HepG2 (cell line): Measurements from ENCODE around the gene CCDC183. TPM values are rescaled to one million over a fixed set of nuclear protein-coding genes. Genes with fewer than 3 reads are reported as not detected.

Experiments used
- ARID5B ChIP-seq: IDR thresholded peaks from 2 replicates; pipeline ENCODE4 v1.4.0; 2020; ENCODE audit warnings: mild to moderate bottlenecking, missing genetic modification reagents
- HDAC2 ChIP-seq: sonication (generic); formaldehyde crosslinking; IDR thresholded peaks from 2 replicates; pipeline ENCODE4 v1.4.0; 2020; ENCODE audit warnings: missing genetic modification reagents
- HOXA7 ChIP-seq: sonication (generic); formaldehyde crosslinking; IDR thresholded peaks from 2 replicates; pipeline ENCODE4 v1.8.1; 2022; ENCODE audit warnings: mild to moderate bottlenecking, missing genetic modification reagents, moderate library complexity
- HOXA9 ChIP-seq: sonication (generic); formaldehyde crosslinking; IDR thresholded peaks from 2 replicates; pipeline ENCODE4 v1.8.1; 2022; ENCODE audit warnings: missing genetic modification reagents, mild to moderate bottlenecking, moderate library complexity, borderline replicate concordance
- KDM5B ChIP-seq: sonication (generic); formaldehyde crosslinking; IDR thresholded peaks from 2 replicates; pipeline ENCODE4 v1.4.0; 2020; ENCODE audit warnings: missing genetic modification reagents, mild to moderate bottlenecking, borderline replicate concordance
- MTA1 ChIP-seq: sonication (generic); formaldehyde crosslinking; IDR thresholded peaks from 2 replicates; pipeline ENCODE4 v1.4.0; 2020; ENCODE audit warnings: missing genetic modification reagents, mild to moderate bottlenecking, borderline replicate concordance
- NFATC3 ChIP-seq: sonication (generic); formaldehyde crosslinking; IDR thresholded peaks from 2 replicates; pipeline ENCODE4 v1.5.1; 2020; ENCODE audit warnings: mild to moderate bottlenecking, missing genetic modification reagents
- REL ChIP-seq: sonication (generic); formaldehyde crosslinking; conservative IDR thresholded peaks from 2 replicates; pipeline ENCODE4 v1.8.0; 2022; ENCODE audit warnings: mild to moderate bottlenecking, missing genetic modification reagents, moderate library complexity
- REPIN1 ChIP-seq: sonication (generic); formaldehyde crosslinking; IDR thresholded peaks from 2 replicates; pipeline ENCODE4 v1.8.0; 2022; ENCODE audit warnings: missing genetic modification reagents, low read depth, mild to moderate bottlenecking, borderline replicate concordance
- RNF2 ChIP-seq: fragments of 450-650 bp; conservative IDR thresholded peaks from 2 replicates; pipeline ENCODE4 v1.6.1; 2016; ENCODE audit warnings: low read depth
- RXRB ChIP-seq: IDR thresholded peaks from 2 replicates; pipeline ENCODE4 v1.6.1; 2016; ENCODE audit warnings: borderline replicate concordance, missing genetic modification reagents, missing compliant biosample characterization
- SOX13 ChIP-seq, 3 experiments: fragments of 450-650 bp in 1 of 3; sonication (generic) in 1 of 3; formaldehyde crosslinking in 1 of 3; IDR thresholded peaks in 2 of 3; conservative IDR thresholded peaks in 1 of 3; 2 replicates each; pipeline versions ENCODE4 v1.5.0 to v1.6.1; 2016 to 2020; ENCODE audit warnings: antibody characterized with exemption in 1 of 3, mild to moderate bottlenecking in 1 of 3, missing compliant biosample characterization in 1 of 3, missing genetic modification reagents in 1 of 3, moderate library complexity in 1 of 3
- SP5 ChIP-seq: IDR thresholded peaks from 2 replicates; pipeline ENCODE4 v1.6.1; 2016; ENCODE audit warnings: low read depth, borderline replicate concordance
- ZBTB1 ChIP-seq: sonication (generic); formaldehyde crosslinking; IDR thresholded peaks from 2 replicates; pipeline ENCODE4 v1.4.0; 2020; ENCODE audit warnings: missing genetic modification reagents, borderline replicate concordance
- ZFP36L1 ChIP-seq: sonication (generic); formaldehyde crosslinking; IDR thresholded peaks from 2 replicates; pipeline ENCODE4 v1.8.0; 2022; ENCODE audit warnings: mild to moderate bottlenecking, missing genetic modification reagents, moderate library complexity
- ZFYVE20 ChIP-seq: sonication (generic); formaldehyde crosslinking; IDR thresholded peaks from 2 replicates; pipeline ENCODE4 v1.8.0; 2023; ENCODE audit warnings: low read depth, mild to moderate bottlenecking, moderate library complexity, missing genetic modification reagents, borderline replicate concordance
- ZNF34 ChIP-seq: sonication (generic); formaldehyde crosslinking; IDR thresholded peaks from 2 replicates; pipeline ENCODE4 v1.4.0; 2020; ENCODE audit warnings: mild to moderate bottlenecking, missing genetic modification reagents, borderline replicate concordance
- ZNF510 ChIP-seq: sonication (generic); formaldehyde crosslinking; IDR thresholded peaks from 2 replicates; pipeline ENCODE4 v1.4.0; 2020; ENCODE audit warnings: low read depth, mild to moderate bottlenecking, missing genetic modification reagents
- ZNF567 ChIP-seq: sonication (generic); formaldehyde crosslinking; IDR thresholded peaks from 2 replicates; pipeline ENCODE4 v1.8.1; 2023; ENCODE audit warnings: mild to moderate bottlenecking, missing genetic modification reagents, borderline replicate concordance
- ZSCAN29 ChIP-seq: sonication (generic); formaldehyde crosslinking; conservative IDR thresholded peaks from 2 replicates; pipeline ENCODE4 v1.4.0; 2020; ENCODE audit warnings: mild to moderate bottlenecking, missing genetic modification reagents
- polyA plus RNA-seq, 8 experiments: library from polyadenylated mRNA; depleted of rRNA in 3 of 8; stranded (reverse) in 7 of 8; unstranded in 1 of 8; fragments of >200 nt; fragmentation: Illumina TruSeq in 4 of 8; extraction: Trizol in 4 of 8; gene quantifications; 2 replicates each; pipeline versions ENCODE4 v1.2.1 to v1.2.3, GENCODE V29; 2011 to 2016; ENCODE audit warnings: low read depth in 4 of 8, missing spikeins in 1 of 8, mixed read lengths in 1 of 8; ENCODE audit not compliant: insufficient read depth in 1 of 8
- total RNA-seq, 5 experiments: library from RNA; depleted of rRNA; stranded (reverse); fragments of >200 nt; fragmentation: Illumina TruSeq; extraction: Trizol; gene quantifications; 2 replicates each; pipeline ENCODE4 v1.2.3, GENCODE V29; 2016; ENCODE audit warnings: low read depth in 1 of 5
- TF ChIP-seq, protein P1 (sequence below): sonication (generic); formaldehyde crosslinking; IDR thresholded peaks from 2 replicates; pipeline ENCODE4 v1.4.0; 2020; ENCODE audit warnings: missing genetic modification reagents, borderline replicate concordance
- TF ChIP-seq, protein P2 (sequence below): sonication (generic); formaldehyde crosslinking; IDR thresholded peaks from 2 replicates; pipeline ENCODE4 v1.5.1; 2020; ENCODE audit warnings: mild to moderate bottlenecking, moderate library complexity, missing genetic modification reagents

Gene CCDC183
- total and polyA plus RNA-seq, 2 of the 13 experiments (the other 11 are each of a cell fraction or from before 2014, with no cell fraction given): 5.0 to 66.4 TPM

GRCh38 chr9:136840877-136841645 lies 44.9 kb downstream of the CCDC183 start (continued):
- TF ChIP-seq REPIN1 (CRISPR knock-in tag) (0 out of 2 replicates have a peak, but pooled peaks have one; percentile 43), KDM5B (CRISPR knock-in tag) (peak; percentile 51; the same call in 1 of the 2 replicates), SP5 (peak; percentile 31), ZNF34 (peak; percentile 87; the same call in 1 of the 2 replicates), ZFP36L1 (CRISPR knock-in tag) (peak; percentile 29; the same call in 1 of the 2 replicates), ZSCAN29 (CRISPR knock-in tag) (no peak), HOXA9 (CRISPR knock-in tag) (peak; percentile 56; the same call in 1 of the 2 replicates), ZNF567 (CRISPR knock-in tag) (no peak), RXRB (CRISPR knock-in tag) (peak; percentile 46; the same call in 1 of the 2 replicates), MTA1 (CRISPR knock-in tag) (peak; percentile 82; the same call in 1 of the 2 replicates), HOXA7 (CRISPR knock-in tag) (no peak), ZBTB1 (no peak), NFATC3 (CRISPR knock-in tag) (0 out of 2 replicates have a peak, but pooled peaks have one; percentile 20), ZNF510 (CRISPR knock-in tag) (peak; percentile 87; the same call in 1 of the 2 replicates), HDAC2 (peak; percentile 13; the same call in 1 of the 2 replicates), ARID5B (CRISPR knock-in tag) (no peak), SOX13 (IDR thresholded peaks at IDR 0.05) (peak; percentile 25; the same call in 1 of the 2 replicates), SOX13 (CRISPR knock-in tag; conservative IDR thresholded peaks at IDR 0.05 in 1 of 2, IDR thresholded peaks at IDR 0.05 in 1 of 2) (no peak), RNF2 (no peak), REL (CRISPR knock-in tag) (peak; percentile 87), ZFYVE20 (CRISPR knock-in tag) (no peak)
- TF ChIP-seq, protein P1, sequence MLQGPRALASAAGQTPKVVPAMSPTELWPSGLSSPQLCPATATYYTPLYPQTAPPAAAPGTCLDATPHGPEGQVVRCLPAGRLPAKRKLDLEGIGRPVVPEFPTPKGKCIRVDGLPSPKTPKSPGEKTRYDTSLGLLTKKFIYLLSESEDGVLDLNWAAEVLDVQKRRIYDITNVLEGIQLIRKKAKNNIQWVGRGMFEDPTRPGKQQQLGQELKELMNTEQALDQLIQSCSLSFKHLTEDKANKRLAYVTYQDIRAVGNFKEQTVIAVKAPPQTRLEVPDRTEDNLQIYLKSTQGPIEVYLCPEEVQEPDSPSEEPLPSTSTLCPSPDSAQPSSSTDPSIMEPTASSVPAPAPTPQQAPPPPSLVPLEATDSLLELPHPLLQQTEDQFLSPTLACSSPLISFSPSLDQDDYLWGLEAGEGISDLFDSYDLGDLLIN (CRISPR knock-in tag): no peak
- TF ChIP-seq, protein P2, sequence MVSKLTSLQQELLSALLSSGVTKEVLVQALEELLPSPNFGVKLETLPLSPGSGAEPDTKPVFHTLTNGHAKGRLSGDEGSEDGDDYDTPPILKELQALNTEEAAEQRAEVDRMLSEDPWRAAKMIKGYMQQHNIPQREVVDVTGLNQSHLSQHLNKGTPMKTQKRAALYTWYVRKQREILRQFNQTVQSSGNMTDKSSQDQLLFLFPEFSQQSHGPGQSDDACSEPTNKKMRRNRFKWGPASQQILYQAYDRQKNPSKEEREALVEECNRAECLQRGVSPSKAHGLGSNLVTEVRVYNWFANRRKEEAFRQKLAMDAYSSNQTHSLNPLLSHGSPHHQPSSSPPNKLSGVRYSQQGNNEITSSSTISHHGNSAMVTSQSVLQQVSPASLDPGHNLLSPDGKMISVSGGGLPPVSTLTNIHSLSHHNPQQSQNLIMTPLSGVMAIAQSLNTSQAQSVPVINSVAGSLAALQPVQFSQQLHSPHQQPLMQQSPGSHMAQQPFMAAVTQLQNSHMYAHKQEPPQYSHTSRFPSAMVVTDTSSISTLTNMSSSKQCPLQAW (CRISPR knock-in tag): no peak
